Brain microvascular endothelial cell (primary cell): ENCODE measurements around the gene LRMDA.
"Not testable (repeated sequence)": the region's sequence is repeated elsewhere in the genome, so short reads cannot be mapped to it uniquely, and the experiment has no call there.

Experiments used
- DNase-seq: peaks from one replicate; pipeline ENCODE4 v3.0.0-alpha.2; 2020
- H3K27ac ChIP-seq: fragments of 250-450 bp; sonication (Bioruptor Pico); 2 replicates; pipeline ENCODE4 v1.5.1; 2020; ENCODE audit warnings: mild to moderate bottlenecking, moderate library complexity
- H3K27me3 ChIP-seq: fragments of 250-450 bp; sonication (Bioruptor Pico); replicated peaks from 2 replicates; pipeline ENCODE4 v1.5.1; 2020; ENCODE audit warnings: mild to moderate bottlenecking
- H3K36me3 ChIP-seq: fragments of 250-450 bp; sonication (Bioruptor Pico); replicated peaks from 2 replicates; pipeline ENCODE4 v1.5.1; 2020; ENCODE audit warnings: mild to moderate bottlenecking
- H3K4me3 ChIP-seq: 2 replicates; pipeline ENCODE4 v1.5.1; 2011; ENCODE audit warnings: low read depth, mild to moderate bottlenecking, control low read depth, low read length, moderate library complexity
- CTCF ChIP-seq: IDR thresholded peaks from 2 replicates; pipeline ENCODE4 v1.5.1; 2011; ENCODE audit warnings: low read depth, mild to moderate bottlenecking, moderate library complexity, low read length, control low read depth, inconsistent platforms; ENCODE audit errors: missing control alignments
- in situ Hi-C: cut with HindIII; loops from 2 replicates; pipeline ENCODE4 v1.10.0; 2017; ENCODE audit warnings: low sequenced_read_pairs, low pct_ligation_motif_present

The LRMDA gene

GRCh38 chr10:75744261-75744660 is 312.8 kb downstream of the LRMDA start:
- Histone ChIP-seq H3K27me3 (no peaks in the 10 kb centered on the region), H3K4me3 (no peak overlapping the region), H3K36me3 (no peaks in the 10 kb centered on the region), H3K27ac (no peak overlapping the region)
- no peak for DNase-seq
- in situ Hi-C loops: no loop called here
- no peak for TF ChIP-seq CTCF

GRCh38 chr10:75746356-75746755 is 314.9 kb downstream of the LRMDA start:
- Histone ChIP-seq H3K27ac (no peak overlapping the region), H3K4me3 (no peak overlapping the region), H3K27me3 (no peaks in the 10 kb centered on the region), H3K36me3 (no peaks in the 10 kb centered on the region)
- TF ChIP-seq CTCF: no peak
- in situ Hi-C loops: no loop called here
- DNase-seq: no peak

GRCh38 chr10:75750093-75750875 is 318.9 kb downstream of the LRMDA start:
- DNase-seq, H3K27ac ChIP-seq, H3K36me3 ChIP-seq, H3K4me3 ChIP-seq, in situ Hi-C loops, H3K27me3 ChIP-seq: not testable (repeated sequence)

GRCh38 chr10:75751232-75751631 is 319.8 kb downstream of the LRMDA start:
- TF ChIP-seq CTCF: no peak
- Histone ChIP-seq H3K27me3 (no peaks in the 10 kb centered on the region), H3K27ac (no peak overlapping the region), H3K36me3 (no peaks in the 10 kb centered on the region), H3K4me3 (no peak overlapping the region)
- DNase-seq: no peak
- in situ Hi-C loops: no loop called here

GRCh38 chr10:75753621-75754020 is 322.2 kb downstream of the LRMDA start:
- no peak for DNase-seq
- no peak overlapping the region for H3K4me3 ChIP-seq
- no peaks in the 10 kb centered on the region for H3K27me3 ChIP-seq
- TF ChIP-seq CTCF: no peak
- H3K27ac ChIP-seq: no peak overlapping the region
- in situ Hi-C loops: no loop called here
- no peaks in the 10 kb centered on the region for H3K36me3 ChIP-seq

- no peak for TF ChIP-seq CTCF
- no peaks in the 10 kb centered on the region for H3K27me3 ChIP-seq
- no peak overlapping the region for H3K27ac ChIP-seq
- no peak overlapping the region for H3K4me3 ChIP-seq
- in situ Hi-C loops: no loop called here
- DNase-seq: no peak
- no peaks in the 10 kb centered on the region for H3K36me3 ChIP-seq
Observed at GRCh38 chr10:75754096-75754831, 322.8 kb downstream of the LRMDA start.
